HepG2 (cell line): ENCODE data around the gene SHE. TPM values are rescaled to one million over a fixed set of nuclear protein-coding genes. Genes with fewer than 3 reads are reported as not detected.

Experiments
- ATAC-seq: fragments of 200-7000 bp; cut with Tn5 transposase; 3 replicates; pipeline ENCODE4 v1.9.1; 2020; ENCODE audit warnings: mild to moderate bottlenecking, moderate library complexity
- BruUV-seq: library from RNA; stranded (reverse); fragments of 400-500 nt; replicated peaks from 2 replicates; lab custom pipeline; 2021; lab: Mats Ljungman, UMichigan
- CTCF ChIA-PET: fragments of 300-600 bp; formaldehyde crosslinking; extraction: SDS; loops from one replicate; lab custom pipeline; 2021; ENCODE audit warnings: low total read pairs, inconsistent platforms, low intra/inter-chr PET ratio; lab: Yijun Ruan, JAX
- POLR2A ChIA-PET: fragments of 350-600 bp; sonication (Branson Sonifier 250); formaldehyde crosslinking; loops from one replicate; lab custom pipeline; 2020; ENCODE audit warnings: antibody characterized with exemption, inconsistent platforms; lab: Yijun Ruan, JAX
- DNase-seq: peaks from one replicate; pipeline ENCODE4 v3.0.0-alpha.2; 2015; ENCODE audit warnings: low spot score
- FAIRE-seq: peaks from 3 replicates; lab custom pipeline; 2011; peaks lifted over from hg19 to GRCh38; lab: Jason Lieb, UNC
- H2AFZ ChIP-seq: one replicate; pipeline ENCODE4 v1.6.1; 2011; ENCODE audit warnings: low read length, inconsistent platforms
- H3K27ac ChIP-seq: fragments of 300-600 bp; 3 replicates; pipeline ENCODE4 v1.8.0; 2011; ENCODE audit warnings: mixed run types, mild to moderate bottlenecking, mixed read lengths, low read length, inconsistent platforms; ENCODE audit not compliant: insufficient read depth; ENCODE audit errors: extremely low read length
- H3K27me3 ChIP-seq, 2 experiments: fragments of 200-600 bp in 1 of 2; 2 replicates in 1 of 2; 3 replicates in 1 of 2; pipeline versions ENCODE4 v1.6.0 to v1.8.0; 2011; ENCODE audit warnings: low read length in 2 of 2, mild to moderate bottlenecking in 2 of 2, moderate library complexity in 2 of 2, inconsistent platforms in 1 of 2; ENCODE audit not compliant: insufficient read depth in 2 of 2, control insufficient read depth in 1 of 2
- H3K36me3 ChIP-seq, 2 experiments: fragments of 200-600 bp in 1 of 2; replicated peaks in 1 of 2; 2 replicates in 1 of 2; 3 replicates in 1 of 2; pipeline versions ENCODE4 v1.5.1 to v1.8.0; 2011; ENCODE audit warnings: low read length in 2 of 2, inconsistent platforms in 1 of 2; ENCODE audit not compliant: insufficient read depth in 2 of 2, control insufficient read depth in 1 of 2
- H3K4me1 ChIP-seq: 2 replicates; pipeline ENCODE4 v1.5.1; 2012; ENCODE audit warnings: low read length, inconsistent platforms; ENCODE audit not compliant: insufficient read depth
- H3K4me2 ChIP-seq: 2 replicates; pipeline ENCODE4 v1.6.0; 2011; ENCODE audit warnings: low read depth, low read length, inconsistent platforms
- H3K4me3 ChIP-seq, 3 experiments: fragments of 200-600 bp in 1 of 3; sonication (generic), shearing (Covaris generic) in 1 of 3; replicated peaks in 1 of 3; 2 replicates each; pipeline ENCODE4 v1.5.1; 2011 to 2016; ENCODE audit warnings: low read length in 3 of 3, inconsistent platforms in 2 of 3, low read depth in 2 of 3, mild to moderate bottlenecking in 2 of 3, control low read depth in 1 of 3, mixed read lengths in 1 of 3; ENCODE audit not compliant: insufficient read depth in 1 of 3
- H3K79me2 ChIP-seq: one replicate; pipeline ENCODE4 v1.6.1; 2011; ENCODE audit warnings: low read length, inconsistent platforms; ENCODE audit not compliant: insufficient read depth
- H3K9ac ChIP-seq: 2 replicates; pipeline ENCODE4 v1.6.0; 2011; ENCODE audit warnings: mild to moderate bottlenecking, low read depth, low read length, inconsistent platforms; ENCODE audit not compliant: insufficient read depth
- H3K9me3 ChIP-seq: 2 replicates; pipeline ENCODE4 v1.5.1; 2012; ENCODE audit warnings: mild to moderate bottlenecking, low read length
- H4K20me1 ChIP-seq: 2 replicates; pipeline ENCODE4 v1.6.0; 2011; ENCODE audit warnings: inconsistent platforms, mild to moderate bottlenecking, low read length, moderate library complexity; ENCODE audit not compliant: insufficient read depth
- ATAD3A ChIP-seq: sonication (generic); formaldehyde crosslinking; IDR thresholded peaks from 2 replicates; pipeline ENCODE4 v1.4.0; 2020; ENCODE audit warnings: missing genetic modification reagents
- JUND ChIP-seq: sonication (generic); formaldehyde crosslinking; IDR thresholded peaks from 2 replicates; pipeline ENCODE4 v1.8.0; 2022; ENCODE audit warnings: mild to moderate bottlenecking, missing genetic modification reagents
- KMT2B ChIP-seq: IDR thresholded peaks from 2 replicates; pipeline ENCODE4 v1.6.1; 2016; ENCODE audit warnings: missing genetic modification reagents, missing compliant biosample characterization
- MYNN ChIP-seq: sonication (generic); formaldehyde crosslinking; IDR thresholded peaks from 2 replicates; pipeline ENCODE4 v1.4.0; 2020; ENCODE audit warnings: mild to moderate bottlenecking, low read depth, missing genetic modification reagents
- ZBTB3 ChIP-seq: sonication (generic); formaldehyde crosslinking; IDR thresholded peaks from 2 replicates; pipeline ENCODE4 v1.4.0; 2020; ENCODE audit warnings: low read depth, mild to moderate bottlenecking, moderate library complexity, missing genetic modification reagents, borderline replicate concordance
- ZNF383 ChIP-seq: sonication (generic); formaldehyde crosslinking; IDR thresholded peaks from 2 replicates; pipeline ENCODE4 v1.4.0; 2020; ENCODE audit warnings: missing genetic modification reagents, mild to moderate bottlenecking, borderline replicate concordance
- WGBS: methylation state at CpG from one replicate; pipeline ENCODE4 v1.1.6; 2017; ENCODE audit warnings: low lambda C conversion rate; 5-methylcytosine and 5-hydroxymethylcytosine counted together
- in situ Hi-C: cut with HindIII; loops from 2 replicates; pipeline ENCODE4 v1.10.0; 2017; ENCODE audit warnings: low pct_unique_long_range_greater_than_20kb; ENCODE audit not compliant: extremely low pct_ligation_motif_present
- intact Hi-C: fragments of 100-400 bp; cut with micrococcal nuclease; formaldehyde crosslinking; loops from one replicate; pipeline ENCODE4 v1.10.0; 2022; ENCODE audit not compliant: unreplicated experiment
- polyA plus RNA-seq, 8 experiments: library from polyadenylated mRNA; depleted of rRNA in 3 of 8; stranded (reverse) in 7 of 8; unstranded in 1 of 8; fragments of >200 nt; fragmentation: Illumina TruSeq in 4 of 8; extraction: Trizol in 4 of 8; gene quantifications; 2 replicates each; pipeline versions ENCODE4 v1.2.1 to v1.2.3, GENCODE V29; 2011 to 2016; ENCODE audit warnings: low read depth in 4 of 8, missing spikeins in 1 of 8, mixed read lengths in 1 of 8; ENCODE audit not compliant: insufficient read depth in 1 of 8
- total RNA-seq, 5 experiments: library from RNA; depleted of rRNA; stranded (reverse); fragments of >200 nt; fragmentation: Illumina TruSeq; extraction: Trizol; gene quantifications; 2 replicates each; pipeline ENCODE4 v1.2.3, GENCODE V29; 2016; ENCODE audit warnings: low read depth in 1 of 5
- TF ChIP-seq, protein P1 (sequence below): sonication (generic); formaldehyde crosslinking; IDR thresholded peaks from 2 replicates; pipeline ENCODE4 v1.5.0; 2020; ENCODE audit warnings: mild to moderate bottlenecking, missing genetic modification reagents, borderline replicate concordance
- TF ChIP-seq, protein P2 (sequence below): sonication (generic); formaldehyde crosslinking; IDR thresholded peaks from 2 replicates; pipeline ENCODE4 v1.4.0; 2020; ENCODE audit warnings: mild to moderate bottlenecking, missing genetic modification reagents

Gene SHE
- total and polyA plus RNA-seq, 2 of the 13 experiments (the other 11 are each of a cell fraction or from before 2014, with no cell fraction given), result not detected

- no peak overlapping the region for H2AFZ ChIP-seq
- intact Hi-C loops, result no loop called here
- H3K27me3 ChIP-seq, result peaks cover 2 to 20% of the 10 kb centered on the region in 2 experiments; a peak in 3 of 5 replicates
- TF ChIP-seq KMT2B (CRISPR knock-in tag) (no peak), ZBTB3 (CRISPR knock-in tag) (no peak), MYNN (CRISPR knock-in tag) (no peak), JUND (no peak), ATAD3A (CRISPR knock-in tag) (no peak), ZNF383 (CRISPR knock-in tag) (no peak)
- TF ChIP-seq, protein P1, sequence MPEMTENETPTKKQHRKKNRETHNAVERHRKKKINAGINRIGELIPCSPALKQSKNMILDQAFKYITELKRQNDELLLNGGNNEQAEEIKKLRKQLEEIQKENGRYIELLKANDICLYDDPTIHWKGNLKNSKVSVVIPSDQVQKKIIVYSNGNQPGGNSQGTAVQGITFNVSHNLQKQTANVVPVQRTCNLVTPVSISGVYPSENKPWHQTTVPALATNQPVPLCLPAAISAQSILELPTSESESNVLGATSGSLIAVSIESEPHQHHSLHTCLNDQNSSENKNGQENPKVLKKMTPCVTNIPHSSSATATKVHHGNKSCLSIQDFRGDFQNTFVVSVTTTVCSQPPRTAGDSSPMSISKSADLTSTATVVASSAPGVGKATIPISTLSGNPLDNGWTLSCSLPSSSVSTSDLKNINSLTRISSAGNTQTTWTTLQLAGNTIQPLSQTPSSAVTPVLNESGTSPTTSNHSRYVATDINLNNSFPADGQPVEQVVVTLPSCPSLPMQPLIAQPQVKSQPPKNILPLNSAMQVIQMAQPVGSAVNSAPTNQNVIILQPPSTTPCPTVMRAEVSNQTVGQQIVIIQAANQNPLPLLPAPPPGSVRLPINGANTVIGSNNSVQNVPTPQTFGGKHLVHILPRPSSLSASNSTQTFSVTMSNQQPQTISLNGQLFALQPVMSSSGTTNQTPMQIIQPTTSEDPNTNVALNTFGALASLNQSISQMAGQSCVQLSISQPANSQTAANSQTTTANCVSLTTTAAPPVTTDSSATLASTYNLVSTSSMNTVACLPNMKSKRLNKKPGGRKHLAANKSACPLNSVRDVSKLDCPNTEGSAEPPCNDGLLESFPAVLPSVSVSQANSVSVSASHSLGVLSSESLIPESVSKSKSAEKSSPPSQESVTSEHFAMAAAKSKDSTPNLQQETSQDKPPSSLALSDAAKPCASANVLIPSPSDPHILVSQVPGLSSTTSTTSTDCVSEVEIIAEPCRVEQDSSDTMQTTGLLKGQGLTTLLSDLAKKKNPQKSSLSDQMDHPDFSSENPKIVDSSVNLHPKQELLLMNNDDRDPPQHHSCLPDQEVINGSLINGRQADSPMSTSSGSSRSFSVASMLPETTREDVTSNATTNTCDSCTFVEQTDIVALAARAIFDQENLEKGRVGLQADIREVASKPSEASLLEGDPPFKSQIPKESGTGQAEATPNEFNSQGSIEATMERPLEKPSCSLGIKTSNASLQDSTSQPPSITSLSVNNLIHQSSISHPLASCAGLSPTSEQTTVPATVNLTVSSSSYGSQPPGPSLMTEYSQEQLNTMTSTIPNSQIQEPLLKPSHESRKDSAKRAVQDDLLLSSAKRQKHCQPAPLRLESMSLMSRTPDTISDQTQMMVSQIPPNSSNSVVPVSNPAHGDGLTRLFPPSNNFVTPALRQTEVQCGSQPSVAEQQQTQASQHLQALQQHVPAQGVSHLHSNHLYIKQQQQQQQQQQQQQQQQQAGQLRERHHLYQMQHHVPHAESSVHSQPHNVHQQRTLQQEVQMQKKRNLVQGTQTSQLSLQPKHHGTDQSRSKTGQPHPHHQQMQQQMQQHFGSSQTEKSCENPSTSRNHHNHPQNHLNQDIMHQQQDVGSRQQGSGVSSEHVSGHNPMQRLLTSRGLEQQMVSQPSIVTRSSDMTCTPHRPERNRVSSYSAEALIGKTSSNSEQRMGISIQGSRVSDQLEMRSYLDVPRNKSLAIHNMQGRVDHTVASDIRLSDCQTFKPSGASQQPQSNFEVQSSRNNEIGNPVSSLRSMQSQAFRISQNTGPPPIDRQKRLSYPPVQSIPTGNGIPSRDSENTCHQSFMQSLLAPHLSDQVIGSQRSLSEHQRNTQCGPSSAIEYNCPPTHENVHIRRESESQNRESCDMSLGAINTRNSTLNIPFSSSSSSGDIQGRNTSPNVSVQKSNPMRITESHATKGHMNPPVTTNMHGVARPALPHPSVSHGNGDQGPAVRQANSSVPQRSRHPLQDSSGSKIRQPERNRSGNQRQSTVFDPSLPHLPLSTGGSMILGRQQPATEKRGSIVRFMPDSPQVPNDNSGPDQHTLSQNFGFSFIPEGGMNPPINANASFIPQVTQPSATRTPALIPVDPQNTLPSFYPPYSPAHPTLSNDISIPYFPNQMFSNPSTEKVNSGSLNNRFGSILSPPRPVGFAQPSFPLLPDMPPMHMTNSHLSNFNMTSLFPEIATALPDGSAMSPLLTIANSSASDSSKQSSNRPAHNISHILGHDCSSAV (CRISPR knock-in tag), result no peak
- TF ChIP-seq, protein P2, sequence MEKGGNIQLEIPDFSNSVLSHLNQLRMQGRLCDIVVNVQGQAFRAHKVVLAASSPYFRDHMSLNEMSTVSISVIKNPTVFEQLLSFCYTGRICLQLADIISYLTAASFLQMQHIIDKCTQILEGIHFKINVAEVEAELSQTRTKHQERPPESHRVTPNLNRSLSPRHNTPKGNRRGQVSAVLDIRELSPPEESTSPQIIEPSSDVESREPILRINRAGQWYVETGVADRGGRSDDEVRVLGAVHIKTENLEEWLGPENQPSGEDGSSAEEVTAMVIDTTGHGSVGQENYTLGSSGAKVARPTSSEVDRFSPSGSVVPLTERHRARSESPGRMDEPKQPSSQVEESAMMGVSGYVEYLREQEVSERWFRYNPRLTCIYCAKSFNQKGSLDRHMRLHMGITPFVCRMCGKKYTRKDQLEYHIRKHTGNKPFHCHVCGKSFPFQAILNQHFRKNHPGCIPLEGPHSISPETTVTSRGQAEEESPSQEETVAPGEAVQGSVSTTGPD (CRISPR knock-in tag), result no peak
- H3K9me3 ChIP-seq, result no peaks in the 10 kb centered on the region
- in situ Hi-C loops, result loop anchor here (5.0 kb wide), 1 partner anchor 58 kb away; no protein-coding TSS in a partner anchor
- under 1% methylated on average over 5 of the region's 5 CpGs for WGBS
- CTCF ChIA-PET, result no interaction called here
- no peak overlapping the region for H3K4me3 ChIP-seq
- no TSS peak for BruUV-seq
- H3K4me1 ChIP-seq, result no peaks in the 10 kb centered on the region
- no peaks in the 10 kb centered on the region for H3K36me3 ChIP-seq
- ATAC-seq (no peak), FAIRE-seq (no peak), DNase-seq (no peak)
- H3K9ac ChIP-seq, result no peak overlapping the region
- H4K20me1 ChIP-seq, result no peaks in the 10 kb centered on the region
- H3K79me2 ChIP-seq, result no peaks in the 10 kb centered on the region
- H3K4me2 ChIP-seq, result no peak overlapping the region
- POLR2A ChIA-PET, result no interaction called here
- no peak overlapping the region for H3K27ac ChIP-seq
Measured at GRCh38 chr1:154489695-154490274, 12.4 kb downstream of the SHE start.
